DND-41 (cell line): ENCODE measurements around the gene CAVIN2.

Experiments
- CTCF ChIP-seq: IDR thresholded peaks from 2 replicates; pipeline ENCODE4 v1.5.1; 2012; ENCODE audit warnings: borderline replicate concordance, low read length, moderate library complexity, mild to moderate bottlenecking; ENCODE audit not compliant: poor library complexity, severe bottlenecking; ENCODE audit errors: extremely low read depth
- EZH2 ChIP-seq: IDR thresholded peaks from 3 replicates; pipeline ENCODE4 v1.6.1; 2012; ENCODE audit warnings: borderline replicate concordance, low read depth, mild to moderate bottlenecking, moderate library complexity, low read length, inconsistent platforms; ENCODE audit not compliant: severe bottlenecking

- TF ChIP-seq CTCF (no peak), EZH2 (no peak)
Observed at GRCh38 chr2:191836471-191836852, 10.4 kb downstream of the CAVIN2 start.
